K562 (cell line): ENCODE measurements around the gene UGT2A1. TPM values are rescaled to one million over a fixed set of nuclear protein-coding genes. Genes with fewer than 3 reads are reported as not detected.

Experiments used
- ATAC-seq: fragments of 200-7000 bp; cut with Tn5 transposase; 3 replicates; pipeline ENCODE4 v1.9.1; 2020; ENCODE audit warnings: moderate library complexity
- BruUV-seq: library from RNA; stranded (reverse); fragments of 400-500 nt; replicated peaks from 2 replicates; lab custom pipeline; 2021; lab: Mats Ljungman, UMichigan
- CTCF ChIA-PET: fragments of 300-600 bp; formaldehyde crosslinking; extraction: SDS; loops from one replicate; lab custom pipeline; 2021; ENCODE audit warnings: low intra/inter-chr PET ratio; lab: Yijun Ruan, JAX
- POLR2A ChIA-PET: fragments of 300-600, 350-650 bp; sonication (Branson Sonifier 250); formaldehyde crosslinking; extraction: SDS; loops from one replicate; lab custom pipeline; 2021; ENCODE audit warnings: antibody characterized with exemption, inconsistent platforms; lab: Yijun Ruan, JAX
- DNase-seq, 4 experiments: peaks; one replicate each; pipeline versions ENCODE4 v3.0.0 to v3.0.0-alpha.2; 2011 to 2018; ENCODE audit warnings: low spot score in 3 of 4, mixed read lengths in 3 of 4; ENCODE audit errors: extremely low read depth in 1 of 4
- FAIRE-seq: peaks from 2 replicates; lab custom pipeline; 2011; peaks lifted over from hg19 to GRCh38; lab: Jason Lieb, UNC
- H2AFZ ChIP-seq: 2 replicates; pipeline ENCODE4 v1.6.0; 2011; ENCODE audit warnings: low read depth, low read length, control low read depth, inconsistent platforms
- H3K27ac ChIP-seq: fragments of 200-600 bp; 3 replicates; pipeline ENCODE4 v1.8.0; 2011; ENCODE audit warnings: low read depth, mild to moderate bottlenecking, control low read depth, inconsistent platforms, low read length, moderate library complexity, mixed read lengths; ENCODE audit errors: extremely low read depth
- H3K27me3 ChIP-seq, 2 experiments: fragments of 300-600 bp in 1 of 2; 2 replicates in 1 of 2; 3 replicates in 1 of 2; pipeline versions ENCODE4 v1.6.0 to v1.8.0; 2011; ENCODE audit warnings: inconsistent platforms in 2 of 2, low read length in 2 of 2, mild to moderate bottlenecking in 1 of 2, mixed read lengths in 1 of 2, moderate library complexity in 1 of 2; ENCODE audit not compliant: control insufficient read depth in 2 of 2, insufficient read depth in 2 of 2
- H3K36me3 ChIP-seq: fragments of 300-600 bp; 3 replicates; pipeline ENCODE4 v1.8.0; 2011; ENCODE audit warnings: mild to moderate bottlenecking, low read length, inconsistent platforms; ENCODE audit not compliant: control insufficient read depth, insufficient read depth
- H3K4me1 ChIP-seq, 2 experiments: fragments of 200-600 bp in 1 of 2; replicated peaks in 1 of 2; 2 replicates in 1 of 2; 3 replicates in 1 of 2; pipeline versions ENCODE4 v1.5.1 to v1.8.0; 2011; ENCODE audit warnings: inconsistent platforms in 2 of 2, low read length in 2 of 2, mild to moderate bottlenecking in 1 of 2, mixed read lengths in 1 of 2, moderate library complexity in 1 of 2; ENCODE audit not compliant: control insufficient read depth in 2 of 2, insufficient read depth in 2 of 2
- H3K4me2 ChIP-seq: 2 replicates; pipeline ENCODE4 v1.6.1; 2011; ENCODE audit warnings: low read length, control low read depth, inconsistent platforms, mixed read lengths; ENCODE audit not compliant: insufficient read depth
- H3K4me3 ChIP-seq: fragments of 200-600 bp; sonication (generic), shearing (Covaris generic); 2 replicates; pipeline ENCODE4 v1.5.1; 2016; ENCODE audit warnings: control low read depth, inconsistent platforms
- H3K79me2 ChIP-seq: fragments of 200-600 bp; 3 replicates; pipeline ENCODE4 v1.8.0; 2011; ENCODE audit warnings: low read length, inconsistent platforms; ENCODE audit not compliant: control insufficient read depth, insufficient read depth
- H3K9ac ChIP-seq, 2 experiments: 2 replicates each; pipeline versions ENCODE4 v1.6.0 to v1.6.1; 2011; ENCODE audit warnings: low read depth in 2 of 2, low read length in 2 of 2, control low read depth in 1 of 2, inconsistent platforms in 1 of 2, mild to moderate bottlenecking in 1 of 2, mixed read lengths in 1 of 2; ENCODE audit not compliant: insufficient read depth in 1 of 2
- H3K9me1 ChIP-seq: one replicate; pipeline ENCODE4 v1.6.0; 2011; ENCODE audit warnings: inconsistent platforms, mild to moderate bottlenecking, low read length, moderate library complexity; ENCODE audit not compliant: control insufficient read depth, insufficient read depth
- H3K9me3 ChIP-seq: replicated peaks from 2 replicates; pipeline ENCODE4 v1.5.1; 2011; ENCODE audit warnings: low read depth, low read length, inconsistent platforms; ENCODE audit not compliant: control insufficient read depth, insufficient read depth
- H4K20me1 ChIP-seq: replicated peaks from 2 replicates; pipeline ENCODE4 v1.6.1; 2011; ENCODE audit warnings: low read length, inconsistent platforms, mixed read lengths; ENCODE audit not compliant: control insufficient read depth, insufficient read depth
- ATF7 ChIP-seq: fragments of 450-650 bp; IDR thresholded peaks from 2 replicates; pipeline ENCODE4 v1.7.1; 2014; ENCODE audit warnings: mild to moderate bottlenecking, moderate library complexity
- CCAR2 ChIP-seq: fragments of 200-400 bp; formaldehyde crosslinking; IDR thresholded peaks from 2 replicates; pipeline ENCODE4 v1.6.1; 2017; ENCODE audit warnings: mild to moderate bottlenecking, low read depth, low read length
- HDAC1 ChIP-seq, 2 experiments: fragments of 450-650 bp; IDR thresholded peaks; 2 replicates each; pipeline ENCODE4 v1.6.1; 2016 to 2017; ENCODE audit warnings: inconsistent platforms in 1 of 2, mild to moderate bottlenecking in 1 of 2, moderate library complexity in 1 of 2
- SOX6 ChIP-seq: fragments of 450-650 bp; IDR thresholded peaks from 2 replicates; pipeline ENCODE4 v1.6.1; 2014; ENCODE audit warnings: mild to moderate bottlenecking
- whole genome bisulfite sequencing: fragments of 100-300 bp; shearing (Covaris generic); methylation state at CpG from one replicate; pipeline ENCODE4 v1.1.6; 2016; ENCODE audit warnings: low coverage, mixed read lengths; ENCODE audit not compliant: insufficient coverage; ENCODE audit errors: missing lambda C conversion rate; 5-methylcytosine and 5-hydroxymethylcytosine counted together
- in situ Hi-C: fragments of 300-500 bp; cut with MboI; formaldehyde crosslinking; loops from 4 replicates; pipeline ENCODE4 v1.15.0; 2018; ENCODE audit warnings: inconsistent platforms, mixed read lengths
- intact Hi-C: fragments of 100-400 bp; cut with micrococcal nuclease; formaldehyde crosslinking; loops from 2 replicates; pipeline ENCODE4 v1.14.2; 2022
- polyA plus RNA-seq, 8 experiments: library from polyadenylated mRNA; depleted of rRNA in 4 of 8; stranded (reverse) in 5 of 8; unstranded in 3 of 8; fragments of >200 nt; fragmentation: Nextera tagmentation in 2 of 8; fragmentation: Illumina TruSeq in 1 of 8; extraction: Ambion mirVana in 2 of 8; extraction: Trizol in 1 of 8; gene quantifications; 2 replicates each; pipeline versions ENCODE4 v1.2.1 to v1.2.3, GENCODE V29; 2011 to 2014; ENCODE audit warnings: inconsistent platforms in 1 of 8, missing spikeins in 1 of 8
- total RNA-seq, 7 experiments: library from RNA; depleted of rRNA in 6 of 7; stranded (reverse); fragments of >200 nt in 6 of 7; fragmentation: Illumina TruSeq in 2 of 7; extraction: Trizol in 2 of 7; gene quantifications; 2 replicates each; pipeline versions ENCODE4 v1.2.1 to v1.2.3, GENCODE V29; 2011 to 2021; ENCODE audit warnings: low replicate concordance in 1 of 7
- TF ChIP-seq, protein P1 (sequence below): sonication (generic); formaldehyde crosslinking; IDR thresholded peaks from 2 replicates; pipeline ENCODE4 v1.8.0; 2022; ENCODE audit warnings: missing genetic modification reagents, mild to moderate bottlenecking, borderline replicate concordance

The UGT2A1 gene
- total and polyA plus RNA-seq, 9 of the 15 experiments (the other 6 are each of a cell fraction or from before 2014, with no cell fraction given) = 0.03 TPM; not detected in 8

- intact Hi-C loops = no loop called here
Measured at GRCh38 chr4:69610484-69610883, 42.6 kb downstream of the UGT2A1 start.

More at GRCh38 chr4:69610484-69610883, 42.6 kb downstream of the UGT2A1 start:
- ChIA-PET POLR2A (no interaction called here), CTCF (no interaction called here)
- no peak for FAIRE-seq
- no peaks in the 10 kb centered on the region for H3K36me3 ChIP-seq
- no peak for DNase-seq
- H2AFZ ChIP-seq = no peak overlapping the region
- TF ChIP-seq HDAC1 (IDR thresholded peaks at IDR 0.05) (no peak), ATF7 (no peak), SOX6 (no peak), CCAR2 (no peak)
- TF ChIP-seq, protein P1, sequence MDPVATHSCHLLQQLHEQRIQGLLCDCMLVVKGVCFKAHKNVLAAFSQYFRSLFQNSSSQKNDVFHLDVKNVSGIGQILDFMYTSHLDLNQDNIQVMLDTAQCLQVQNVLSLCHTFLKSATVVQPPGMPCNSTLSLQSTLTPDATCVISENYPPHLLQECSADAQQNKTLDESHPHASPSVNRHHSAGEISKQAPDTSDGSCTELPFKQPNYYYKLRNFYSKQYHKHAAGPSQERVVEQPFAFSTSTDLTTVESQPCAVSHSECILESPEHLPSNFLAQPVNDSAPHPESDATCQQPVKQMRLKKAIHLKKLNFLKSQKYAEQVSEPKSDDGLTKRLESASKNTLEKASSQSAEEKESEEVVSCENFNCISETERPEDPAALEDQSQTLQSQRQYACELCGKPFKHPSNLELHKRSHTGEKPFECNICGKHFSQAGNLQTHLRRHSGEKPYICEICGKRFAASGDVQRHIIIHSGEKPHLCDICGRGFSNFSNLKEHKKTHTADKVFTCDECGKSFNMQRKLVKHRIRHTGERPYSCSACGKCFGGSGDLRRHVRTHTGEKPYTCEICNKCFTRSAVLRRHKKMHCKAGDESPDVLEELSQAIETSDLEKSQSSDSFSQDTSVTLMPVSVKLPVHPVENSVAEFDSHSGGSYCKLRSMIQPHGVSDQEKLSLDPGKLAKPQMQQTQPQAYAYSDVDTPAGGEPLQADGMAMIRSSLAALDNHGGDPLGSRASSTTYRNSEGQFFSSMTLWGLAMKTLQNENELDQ (CRISPR knock-in tag) = no peak
- ATAC-seq = no peak
- no peaks in the 10 kb centered on the region for H3K27me3 ChIP-seq
- H3K9ac ChIP-seq = no peak overlapping the region
- no peaks in the 10 kb centered on the region for H3K4me1 ChIP-seq
- H3K27ac ChIP-seq = no peak overlapping the region
- no peaks in the 10 kb centered on the region for H4K20me1 ChIP-seq
- no peak overlapping the region for H3K4me2 ChIP-seq
- 0% methylated on average over 1 of the region's 1 CpG for WGBS
- H3K79me2 ChIP-seq = no peaks in the 10 kb centered on the region
- in situ Hi-C loops = no loop called here
- no TSS peak for BruUV-seq
- H3K9me3 ChIP-seq = no peaks in the 10 kb centered on the region
- H3K4me3 ChIP-seq = no peak overlapping the region
- H3K9me1 ChIP-seq = no peaks in the 10 kb centered on the region
